HepG2 (cell line): Measurements from ENCODE around the gene TRMT6. TPM values are rescaled to one million over a fixed set of nuclear protein-coding genes. Genes with fewer than 3 reads are reported as not detected.

Experiments
- AFF4 ChIP-seq: sonication (generic); formaldehyde crosslinking; IDR thresholded peaks from 2 replicates; pipeline ENCODE4 v1.4.0; 2020; ENCODE audit warnings: missing genetic modification reagents
- EED ChIP-seq: sonication (generic); formaldehyde crosslinking; IDR thresholded peaks from 2 replicates; pipeline ENCODE4 v1.5.0; 2020; ENCODE audit warnings: mild to moderate bottlenecking, missing genetic modification reagents
- FOXA3 ChIP-seq: IDR thresholded peaks from 2 replicates; pipeline ENCODE4 v1.6.1; 2016; ENCODE audit warnings: missing genetic modification reagents, missing compliant biosample characterization
- GABPB1 ChIP-seq: IDR thresholded peaks from 2 replicates; pipeline ENCODE4 v1.6.1; 2016; ENCODE audit warnings: mild to moderate bottlenecking, missing genetic modification reagents, moderate library complexity, missing compliant biosample characterization
- GLI4 ChIP-seq: sonication (generic); formaldehyde crosslinking; IDR thresholded peaks from 2 replicates; pipeline ENCODE4 v1.5.1; 2020; ENCODE audit warnings: missing genetic modification reagents, mild to moderate bottlenecking, moderate library complexity, borderline replicate concordance
- HOXA5 ChIP-seq: sonication (generic); formaldehyde crosslinking; IDR thresholded peaks from 2 replicates; pipeline ENCODE4 v1.4.0; 2020; ENCODE audit warnings: missing genetic modification reagents
- KLF16 ChIP-seq, 2 experiments: sonication (generic) in 1 of 2; formaldehyde crosslinking in 1 of 2; IDR thresholded peaks; 2 replicates each; pipeline versions ENCODE4 v1.6.1 to v1.8.0; 2016 to 2023; ENCODE audit warnings: missing genetic modification reagents in 2 of 2, missing compliant biosample characterization in 1 of 2
- NCOA1 ChIP-seq: sonication (generic); formaldehyde crosslinking; IDR thresholded peaks from 2 replicates; pipeline ENCODE4 v1.9.0; 2021; ENCODE audit warnings: missing genetic modification reagents
- PHB2 ChIP-seq: fragments of 450-650 bp; IDR thresholded peaks from 2 replicates; pipeline ENCODE4 v1.6.1; 2018; ENCODE audit not compliant: partially characterized antibody
- SMAD3 ChIP-seq: sonication (generic); formaldehyde crosslinking; IDR thresholded peaks from 2 replicates; pipeline ENCODE4 v1.4.0; 2020; ENCODE audit warnings: missing genetic modification reagents
- SP1 ChIP-seq, 2 experiments: fragments of 450-650 bp in 1 of 2; sonication (generic) in 1 of 2; formaldehyde crosslinking in 1 of 2; IDR thresholded peaks; 2 replicates each; pipeline versions ENCODE4 v1.4.0 to v1.6.1; 2016 to 2020; ENCODE audit warnings: missing genetic modification reagents in 1 of 2
- SPEN ChIP-seq: sonication (generic); formaldehyde crosslinking; IDR thresholded peaks from 2 replicates; pipeline ENCODE4 v1.5.1; 2020; ENCODE audit warnings: low read depth, mild to moderate bottlenecking, missing genetic modification reagents
- TBL1XR1 ChIP-seq: fragments of 150-350 bp; IDR thresholded peaks from 2 replicates; pipeline ENCODE4 v1.6.1; 2014; ENCODE audit warnings: borderline replicate concordance, low read length; ENCODE audit not compliant: partially characterized antibody
- TCF7L2 ChIP-seq: IDR thresholded peaks from 2 replicates; pipeline ENCODE4 v1.6.1; 2011; ENCODE audit warnings: mild to moderate bottlenecking, low read depth, low read length, moderate library complexity
- TOE1 ChIP-seq: sonication (generic); formaldehyde crosslinking; IDR thresholded peaks from 2 replicates; pipeline ENCODE4 v1.4.0; 2020; ENCODE audit warnings: mild to moderate bottlenecking, missing genetic modification reagents
- ZBTB42 ChIP-seq: sonication (generic); formaldehyde crosslinking; IDR thresholded peaks from 2 replicates; pipeline ENCODE4 v1.5.0; 2020; ENCODE audit warnings: mild to moderate bottlenecking, missing genetic modification reagents
- ZNF382 ChIP-seq: sonication (generic); formaldehyde crosslinking; IDR thresholded peaks from 2 replicates; pipeline ENCODE4 v1.5.0; 2020; ENCODE audit warnings: missing genetic modification reagents, mild to moderate bottlenecking, borderline replicate concordance
- ZNF558 ChIP-seq: sonication (generic); formaldehyde crosslinking; IDR thresholded peaks from 2 replicates; pipeline ENCODE4 v1.9.0; 2022; ENCODE audit warnings: mild to moderate bottlenecking, missing genetic modification reagents, borderline replicate concordance
- ZNF597 ChIP-seq: sonication (generic); formaldehyde crosslinking; IDR thresholded peaks from 2 replicates; pipeline ENCODE4 v1.5.0; 2020; ENCODE audit warnings: missing genetic modification reagents
- ZSCAN22 ChIP-seq: sonication (generic); formaldehyde crosslinking; IDR thresholded peaks from 2 replicates; pipeline ENCODE4 v1.4.0; 2020; ENCODE audit warnings: mild to moderate bottlenecking, missing genetic modification reagents
- polyA plus RNA-seq, 8 experiments: library from polyadenylated mRNA; depleted of rRNA in 3 of 8; stranded (reverse) in 7 of 8; unstranded in 1 of 8; fragments of >200 nt; fragmentation: Illumina TruSeq in 4 of 8; extraction: Trizol in 4 of 8; gene quantifications; 2 replicates each; pipeline versions ENCODE4 v1.2.1 to v1.2.3, GENCODE V29; 2011 to 2016; ENCODE audit warnings: low read depth in 4 of 8, missing spikeins in 1 of 8, mixed read lengths in 1 of 8; ENCODE audit not compliant: insufficient read depth in 1 of 8
- total RNA-seq, 5 experiments: library from RNA; depleted of rRNA; stranded (reverse); fragments of >200 nt; fragmentation: Illumina TruSeq; extraction: Trizol; gene quantifications; 2 replicates each; pipeline ENCODE4 v1.2.3, GENCODE V29; 2016; ENCODE audit warnings: low read depth in 1 of 5
- TF ChIP-seq, protein P1 (sequence below): sonication (generic); formaldehyde crosslinking; IDR thresholded peaks from 2 replicates; pipeline ENCODE4 v1.5.1; 2020; ENCODE audit warnings: missing genetic modification reagents, mild to moderate bottlenecking, borderline replicate concordance
- TF ChIP-seq, protein P2 (sequence below): sonication (generic); formaldehyde crosslinking; IDR thresholded peaks from 2 replicates; pipeline ENCODE4 v1.4.0; 2020; ENCODE audit warnings: mild to moderate bottlenecking, missing genetic modification reagents, borderline replicate concordance

TRMT6 gene
- total and polyA plus RNA-seq, 2 of the 13 experiments (the other 11 are each of a cell fraction or from before 2014, with no cell fraction given): 10.5 to 37.8 TPM

DNA sequence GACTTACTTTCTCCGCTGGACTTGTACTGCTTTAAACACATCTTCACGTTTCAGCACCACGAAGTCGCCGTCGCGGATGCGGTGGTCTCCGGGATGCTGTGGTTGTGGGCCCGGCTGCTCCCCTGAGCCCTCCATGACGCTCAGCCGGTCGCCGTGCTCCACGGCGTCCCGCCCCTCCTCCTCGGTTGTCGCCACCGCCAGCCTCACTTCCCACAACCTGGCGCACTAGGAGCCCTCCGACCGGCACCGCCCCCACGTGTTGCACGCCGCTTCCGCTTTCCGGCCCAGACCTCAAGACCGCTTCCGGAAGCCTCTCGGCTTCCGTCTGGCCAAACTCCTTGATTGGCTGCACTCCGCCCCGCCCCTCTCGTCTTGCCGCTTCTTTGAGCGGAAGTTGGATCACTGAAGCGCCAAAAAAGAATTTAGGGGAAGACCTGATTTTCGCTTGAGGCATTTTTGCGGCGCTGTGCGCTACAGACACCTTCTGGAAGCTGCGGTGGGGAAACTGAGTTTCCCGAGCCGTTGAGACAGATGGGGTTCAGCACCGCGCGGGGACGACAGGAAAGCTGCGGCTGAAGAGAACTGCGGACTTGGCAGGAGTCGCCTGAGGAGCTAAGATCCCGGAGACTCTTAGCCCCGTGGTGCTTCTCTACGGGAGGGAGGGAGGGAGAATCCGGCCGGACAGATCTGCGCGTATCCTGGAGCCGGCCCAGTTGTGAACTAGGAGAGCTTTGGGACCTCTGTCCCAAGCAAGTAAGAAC is at the start of gene TRMT6, which contains the start of gene MCM8 (continued):
- TF ChIP-seq ZNF597 (CRISPR knock-in tag) (no peak), HOXA5 (CRISPR knock-in tag) (peak; percentile 90), NCOA1 (CRISPR knock-in tag) (peak; percentile 71; the same call in 1 of the 2 replicates), TOE1 (CRISPR knock-in tag) (no peak; the same call in 1 of the 2 replicates), AFF4 (CRISPR knock-in tag) (no peak), ZBTB42 (CRISPR knock-in tag) (peak; percentile 73; the same call in 1 of the 2 replicates), PHB2 (no peak), GLI4 (CRISPR knock-in tag) (peak; percentile 46; the same call in 1 of the 2 replicates), FOXA3 (CRISPR knock-in tag) (peak; percentile 73), ZNF558 (peak; percentile 62; the same call in 1 of the 2 replicates), TCF7L2 (no peak), ZSCAN22 (CRISPR knock-in tag) (peak; percentile 42; the same call in 1 of the 2 replicates), KLF16 (CRISPR knock-in tag; IDR thresholded peaks at IDR 0.05) (peak in 1 of 2 experiments; percentile 99; a peak in 2 of 4 replicates), SPEN (CRISPR knock-in tag) (peak; percentile 100), SMAD3 (peak; percentile 95; the same call in 1 of the 2 replicates), ZNF382 (CRISPR knock-in tag) (no peak), TBL1XR1 (peak; percentile 22), EED (CRISPR knock-in tag) (peak; percentile 83), GABPB1 (peak; percentile 100), SP1 (IDR thresholded peaks at IDR 0.05) (no peak), SP1 (CRISPR knock-in tag; IDR thresholded peaks at IDR 0.05) (peak; percentile 92)
- TF ChIP-seq, protein P1, sequence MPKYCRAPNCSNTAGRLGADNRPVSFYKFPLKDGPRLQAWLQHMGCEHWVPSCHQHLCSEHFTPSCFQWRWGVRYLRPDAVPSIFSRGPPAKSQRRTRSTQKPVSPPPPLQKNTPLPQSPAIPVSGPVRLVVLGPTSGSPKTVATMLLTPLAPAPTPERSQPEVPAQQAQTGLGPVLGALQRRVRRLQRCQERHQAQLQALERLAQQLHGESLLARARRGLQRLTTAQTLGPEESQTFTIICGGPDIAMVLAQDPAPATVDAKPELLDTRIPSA (CRISPR knock-in tag): peak; percentile 85; the same call in 1 of the 2 replicates
- TF ChIP-seq, protein P2, sequence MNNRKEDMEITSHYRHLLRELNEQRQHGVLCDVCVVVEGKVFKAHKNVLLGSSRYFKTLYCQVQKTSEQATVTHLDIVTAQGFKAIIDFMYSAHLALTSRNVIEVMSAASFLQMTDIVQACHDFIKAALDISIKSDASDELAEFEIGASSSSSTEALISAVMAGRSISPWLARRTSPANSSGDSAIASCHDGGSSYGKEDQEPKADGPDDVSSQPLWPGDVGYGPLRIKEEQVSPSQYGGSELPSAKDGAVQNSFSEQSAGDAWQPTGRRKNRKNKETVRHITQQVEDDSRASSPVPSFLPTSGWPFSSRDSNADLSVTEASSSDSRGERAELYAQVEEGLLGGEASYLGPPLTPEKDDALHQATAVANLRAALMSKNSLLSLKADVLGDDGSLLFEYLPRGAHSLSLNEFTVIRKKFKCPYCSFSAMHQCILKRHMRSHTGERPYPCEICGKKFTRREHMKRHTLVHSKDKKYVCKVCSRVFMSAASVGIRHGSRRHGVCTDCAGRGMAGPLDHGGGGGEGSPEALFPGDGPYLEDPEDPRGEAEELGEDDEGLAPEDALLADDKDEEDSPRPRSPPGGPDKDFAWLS (CRISPR knock-in tag): 0 out of 2 replicates have a peak, but pooled peaks have one; percentile 80
